Subcutaneous abdominal adipose tissue (tissue), 5 donors: ENCODE measurements around the gene DYSF.

Source experiments
- H3K27ac ChIP-seq: one replicate; pipeline ENCODE4 v1.7.0; 2013; ENCODE audit warnings: low read depth, mild to moderate bottlenecking, inconsistent platforms, low read length, moderate library complexity
- H3K27me3 ChIP-seq, 5 donors: one replicate each; pipeline ENCODE4 v1.7.0; 2013; ENCODE audit warnings: low read length in 5 of 5, inconsistent platforms in 1 of 5; ENCODE audit not compliant: control insufficient read depth in 5 of 5, insufficient read depth in 4 of 5
- H3K36me3 ChIP-seq, 5 donors: one replicate each; pipeline ENCODE4 v1.7.0; 2013; ENCODE audit warnings: low read length in 5 of 5; ENCODE audit not compliant: control insufficient read depth in 5 of 5, insufficient read depth in 5 of 5
- H3K4me1 ChIP-seq, 5 donors: one replicate each; pipeline ENCODE4 v1.7.0; 2013; ENCODE audit warnings: low read length in 5 of 5, mild to moderate bottlenecking in 3 of 5, moderate library complexity in 1 of 5; ENCODE audit not compliant: control insufficient read depth in 5 of 5, insufficient read depth in 5 of 5
- H3K4me3 ChIP-seq, 5 donors: one replicate each; pipeline ENCODE4 v1.7.0; 2013; ENCODE audit warnings: low read length in 5 of 5, low read depth in 1 of 5
- H3K9ac ChIP-seq, 5 donors: one replicate each; pipeline ENCODE4 v1.7.0; 2013; ENCODE audit warnings: low read length in 5 of 5, mild to moderate bottlenecking in 4 of 5, moderate library complexity in 3 of 5
- H3K9me3 ChIP-seq, 5 donors: one replicate each; pipeline ENCODE4 v1.7.0; 2013; ENCODE audit warnings: low read length in 5 of 5; ENCODE audit not compliant: control insufficient read depth in 5 of 5
- donor health status: healthy.
- donor health status: healthy.
- donor health status: healthy.
- donor health status: healthy.
- donor health status: healthy.

Gene DYSF

GRCh38 chr2:71607151-71607889 lies 154.0 kb downstream of the DYSF start:
- Histone ChIP-seq H3K9me3 (no peaks in the 10 kb centered on the region), H3K36me3 (peaks cover 0 to 4% (median 4%) of the 10 kb centered on the region in 5 donors), H3K4me3 (no peak overlapping the region), H3K27me3 (peaks cover 0 to 9% (median 0%) of the 10 kb centered on the region in 5 donors), H3K27ac (no peak overlapping the region), H3K9ac (no peak overlapping the region), H3K4me1 (peaks cover 18 to 64% (median 50%) of the 10 kb centered on the region in 5 donors)

GRCh38 chr2:71608034-71608433 lies 154.7 kb downstream of the DYSF start:
- peaks cover 0 to 11% (median 4%) of the 10 kb centered on the region in 5 donors for H3K36me3 ChIP-seq
- H3K9ac ChIP-seq = no peak overlapping the region
- H3K4me3 ChIP-seq = no peak overlapping the region
- H3K9me3 ChIP-seq = no peaks in the 10 kb centered on the region
- H3K4me1 ChIP-seq = peaks cover 18 to 61% (median 49%) of the 10 kb centered on the region in 5 donors
- no peak overlapping the region for H3K27ac ChIP-seq
- peaks cover 0 to 9% (median 0%) of the 10 kb centered on the region in 5 donors for H3K27me3 ChIP-seq

GRCh38 chr2:71608441-71608840 lies 155.1 kb downstream of the DYSF start:
- H3K27ac ChIP-seq = no peak overlapping the region
- H3K9ac ChIP-seq = no peak overlapping the region
- H3K27me3 ChIP-seq = peaks cover 0 to 9% (median 0%) of the 10 kb centered on the region in 5 donors
- no peak overlapping the region for H3K4me3 ChIP-seq
- peaks cover 0 to 12% (median 7%) of the 10 kb centered on the region in 5 donors for H3K36me3 ChIP-seq
- H3K9me3 ChIP-seq = no peaks in the 10 kb centered on the region
- H3K4me1 ChIP-seq = peaks cover 15 to 57% (median 45%) of the 10 kb centered on the region in 5 donors

- Histone ChIP-seq H3K27me3 (peaks cover 0 to 9% (median 0%) of the 10 kb centered on the region in 5 donors), H3K9me3 (no peaks in the 10 kb centered on the region), H3K27ac (no peak overlapping the region), H3K4me1 (peaks cover 10 to 55% (median 39%) of the 10 kb centered on the region in 5 donors), H3K4me3 (no peak overlapping the region), H3K9ac (no peak overlapping the region), H3K36me3 (peaks cover 0 to 12% (median 8%) of the 10 kb centered on the region in 5 donors)
Observed at GRCh38 chr2:71609029-71609428, 155.7 kb downstream of the DYSF start.

GRCh38 chr2:71609441-71609840 lies 156.1 kb downstream of the DYSF start:
- Histone ChIP-seq H3K9me3 (no peaks in the 10 kb centered on the region), H3K27me3 (peaks cover 0 to 6% (median 0%) of the 10 kb centered on the region in 5 donors), H3K27ac (no peak overlapping the region), H3K9ac (no peak overlapping the region), H3K4me1 (peaks cover 9 to 55% (median 37%) of the 10 kb centered on the region in 5 donors), H3K4me3 (no peak overlapping the region), H3K36me3 (peaks cover 0 to 12% (median 8%) of the 10 kb centered on the region in 5 donors)

- Histone ChIP-seq H3K27me3 (peaks cover 0 to under 1% (median 0%) of the 10 kb centered on the region in 5 donors), H3K36me3 (peaks cover 0 to 12% (median 8%) of the 10 kb centered on the region in 5 donors), H3K9ac (no peak overlapping the region), H3K4me3 (no peak overlapping the region), H3K4me1 (peaks cover 10 to 55% (median 37%) of the 10 kb centered on the region in 5 donors), H3K9me3 (no peaks in the 10 kb centered on the region), H3K27ac (no peak overlapping the region)
Observed at GRCh38 chr2:71609958-71610357, 156.6 kb downstream of the DYSF start.

GRCh38 chr2:71610671-71611070 lies 157.3 kb downstream of the DYSF start:
- H3K27ac ChIP-seq = no peak overlapping the region
- peaks cover 0 to 12% (median 8%) of the 10 kb centered on the region in 5 donors for H3K36me3 ChIP-seq
- H3K9me3 ChIP-seq = no peaks in the 10 kb centered on the region
- H3K27me3 ChIP-seq = no peaks in the 10 kb centered on the region
- no peak overlapping the region for H3K9ac ChIP-seq
- no peak overlapping the region for H3K4me3 ChIP-seq
- H3K4me1 ChIP-seq = peaks cover 8 to 55% (median 37%) of the 10 kb centered on the region in 5 donors

GRCh38 chr2:71611247-71611646 lies 157.9 kb downstream of the DYSF start:
- peaks cover 0 to 12% (median 8%) of the 10 kb centered on the region in 5 donors for H3K36me3 ChIP-seq

GRCh38 chr2:71611781-71612527 lies 158.6 kb downstream of the DYSF start:
- Histone ChIP-seq H3K9me3 (no peaks in the 10 kb centered on the region), H3K4me3 (no peak overlapping the region), H3K36me3 (peaks cover 0 to 12% (median 8%) of the 10 kb centered on the region in 5 donors), H3K27ac (no peak overlapping the region), H3K9ac (no peak overlapping the region), H3K4me1 (peaks cover 7 to 47% (median 31%) of the 10 kb centered on the region in 5 donors), H3K27me3 (no peaks in the 10 kb centered on the region)

More at GRCh38 chr2:71611247-71611646, 157.9 kb downstream of the DYSF start:
- no peaks in the 10 kb centered on the region for H3K27me3 ChIP-seq
- no peak overlapping the region for H3K4me3 ChIP-seq
- no peak overlapping the region for H3K9ac ChIP-seq
- peaks cover 7 to 54% (median 36%) of the 10 kb centered on the region in 5 donors for H3K4me1 ChIP-seq
- no peak overlapping the region for H3K27ac ChIP-seq
- H3K9me3 ChIP-seq = no peaks in the 10 kb centered on the region
